ENCODE results near the gene ZNF865. TPM values are rescaled to one million over a fixed set of nuclear protein-coding genes. Genes with fewer than 3 reads are reported as not detected.
A peak's percentile ranks its signal among the peaks of the same experiment; 100 is the strongest.

Gene ZNF865
- total RNA-seq, 1 donor from 2014 or later = 21.4 TPM

- Mint-ChIP-seq H3K4me1 (peaks cover 25% of the 10 kb centered on the region), H3K36me3 (peaks cover 24% of the 10 kb centered on the region), H3K27ac (peak overlapping the region; percentile 98), H3K27me3 (ENCODE audit: low read depth) (no peaks in the 10 kb centered on the region), H3K9me3 (no peaks in the 10 kb centered on the region), H3K4me3 (peak overlapping the region; percentile 91)
- no peak for DNase-seq (ENCODE audit: low spot score in 2 of 2, unreplicated experiment in 2 of 2)
- TF ChIP-seq, protein P1, sequence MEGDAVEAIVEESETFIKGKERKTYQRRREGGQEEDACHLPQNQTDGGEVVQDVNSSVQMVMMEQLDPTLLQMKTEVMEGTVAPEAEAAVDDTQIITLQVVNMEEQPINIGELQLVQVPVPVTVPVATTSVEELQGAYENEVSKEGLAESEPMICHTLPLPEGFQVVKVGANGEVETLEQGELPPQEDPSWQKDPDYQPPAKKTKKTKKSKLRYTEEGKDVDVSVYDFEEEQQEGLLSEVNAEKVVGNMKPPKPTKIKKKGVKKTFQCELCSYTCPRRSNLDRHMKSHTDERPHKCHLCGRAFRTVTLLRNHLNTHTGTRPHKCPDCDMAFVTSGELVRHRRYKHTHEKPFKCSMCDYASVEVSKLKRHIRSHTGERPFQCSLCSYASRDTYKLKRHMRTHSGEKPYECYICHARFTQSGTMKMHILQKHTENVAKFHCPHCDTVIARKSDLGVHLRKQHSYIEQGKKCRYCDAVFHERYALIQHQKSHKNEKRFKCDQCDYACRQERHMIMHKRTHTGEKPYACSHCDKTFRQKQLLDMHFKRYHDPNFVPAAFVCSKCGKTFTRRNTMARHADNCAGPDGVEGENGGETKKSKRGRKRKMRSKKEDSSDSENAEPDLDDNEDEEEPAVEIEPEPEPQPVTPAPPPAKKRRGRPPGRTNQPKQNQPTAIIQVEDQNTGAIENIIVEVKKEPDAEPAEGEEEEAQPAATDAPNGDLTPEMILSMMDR (IDR thresholded peaks at IDR 0.05; ENCODE audit: unreplicated experiment) = no peak
Observed at GRCh38 chr19:55606471-55606787, 982 bp downstream of the ZNF865 start.

GRCh38 chr19:55606817-55607216, 1.4 kb downstream of the ZNF865 start:
- DNase-seq (ENCODE audit: low spot score in 2 of 2, unreplicated experiment in 2 of 2) = no peak
- Mint-ChIP-seq H3K4me1 (peaks cover 21% of the 10 kb centered on the region), H3K9me3 (no peaks in the 10 kb centered on the region), H3K36me3 (peaks cover 24% of the 10 kb centered on the region), H3K27me3 (ENCODE audit: low read depth) (no peaks in the 10 kb centered on the region), H3K27ac (peak overlapping the region; percentile 98), H3K4me3 (peak overlapping the region; percentile 91)
- TF ChIP-seq, protein P1 (IDR thresholded peaks at IDR 0.05; ENCODE audit: unreplicated experiment) = no peak

DNA sequence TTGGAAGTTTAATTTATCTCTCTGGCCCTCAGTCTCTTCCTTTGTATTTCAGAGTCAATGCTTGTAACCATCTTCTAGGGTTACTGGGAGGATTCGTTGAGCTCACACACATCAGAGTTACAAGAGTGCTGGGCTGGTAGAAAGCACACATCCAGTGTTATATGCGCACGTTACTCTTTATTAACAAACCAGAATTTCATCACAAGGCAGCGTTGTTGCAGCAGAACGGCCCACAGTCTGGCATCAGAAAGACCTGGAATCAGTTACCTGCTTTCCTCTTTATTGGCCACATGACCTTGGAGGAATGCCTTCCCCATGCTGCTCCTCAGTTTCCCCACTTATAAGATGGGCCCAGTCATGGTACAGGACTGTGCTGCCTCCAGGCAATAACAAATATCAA, 3.9 kb downstream of the ZNF865 start:
- Mint-ChIP-seq H3K9me3 (no peaks in the 10 kb centered on the region), H3K4me3 (no peak overlapping the region), H3K4me1 (peaks cover 18% of the 10 kb centered on the region), H3K27ac (no peak overlapping the region), H3K36me3 (peaks cover 31% of the 10 kb centered on the region), H3K27me3 (ENCODE audit: low read depth) (no peaks in the 10 kb centered on the region)
- TF ChIP-seq, protein P1 (IDR thresholded peaks at IDR 0.05; ENCODE audit: unreplicated experiment) = no peak
- no peak for DNase-seq (ENCODE audit: low spot score in 2 of 2, unreplicated experiment in 2 of 2)

- Mint-ChIP-seq H3K27ac (no peak overlapping the region), H3K4me1 (peaks cover 8% of the 10 kb centered on the region), H3K27me3 (ENCODE audit: low read depth) (no peaks in the 10 kb centered on the region), H3K36me3 (peaks cover 33% of the 10 kb centered on the region), H3K9me3 (no peaks in the 10 kb centered on the region), H3K4me3 (no peak overlapping the region)
- no peak for DNase-seq (ENCODE audit: low spot score in 2 of 2, unreplicated experiment in 2 of 2)
- TF ChIP-seq, protein P1 (IDR thresholded peaks at IDR 0.05; ENCODE audit: unreplicated experiment) = no peak
Observed at GRCh38 chr19:55611300-55611982, 6.0 kb downstream of the ZNF865 start.

- TF ChIP-seq, protein P1 (IDR thresholded peaks at IDR 0.05; ENCODE audit: unreplicated experiment) = no peak
- Mint-ChIP-seq H3K27ac (peak overlapping the region; percentile 6), H3K36me3 (peaks cover 38% of the 10 kb centered on the region), H3K4me3 (no peak overlapping the region), H3K4me1 (peaks cover under 1% of the 10 kb centered on the region), H3K9me3 (no peaks in the 10 kb centered on the region), H3K27me3 (ENCODE audit: low read depth) (no peaks in the 10 kb centered on the region)
- no peak for DNase-seq (ENCODE audit: low spot score in 2 of 2, unreplicated experiment in 2 of 2)
Observed at GRCh38 chr19:55611983-55612645, 6.7 kb downstream of the ZNF865 start.
